SK-N-SH treated with all-trans-retinoic acid at 6 μM for 48 hours (cell line): ENCODE measurements around the gene ERAL1.

Experiments
- ATAC-seq: fragments of 200-7000 bp; cut with Tn5 transposase; 3 replicates; pipeline ENCODE4 v1.9.1; 2020; ENCODE audit warnings: mild to moderate bottlenecking, moderate library complexity
- CREB5 ChIP-seq: fragments of 250-450 bp; sonication (Bioruptor Pico); IDR thresholded peaks from 2 replicates; pipeline ENCODE4 v1.5.1; 2020; ENCODE audit warnings: low read depth, mild to moderate bottlenecking, moderate library complexity
- OSR1 ChIP-seq: fragments of 250-450 bp; sonication (Bioruptor Pico); IDR thresholded peaks from 2 replicates; pipeline ENCODE4 v1.8.0; 2022; ENCODE audit warnings: moderate library complexity, mild to moderate bottlenecking, inconsistent platforms
- TOX ChIP-seq: fragments of 250-450 bp; sonication (Bioruptor Pico); IDR thresholded peaks from 2 replicates; pipeline ENCODE4 v1.8.0; 2021; ENCODE audit warnings: mild to moderate bottlenecking, moderate library complexity, borderline replicate concordance
- TSHZ2 ChIP-seq: fragments of 250-450 bp; sonication (Bioruptor Pico); IDR thresholded peaks from 2 replicates; pipeline ENCODE4 v1.5.0; 2020; ENCODE audit warnings: mild to moderate bottlenecking, moderate library complexity
- ZNF70 ChIP-seq: fragments of 450-650 bp; formaldehyde crosslinking; IDR thresholded peaks from 2 replicates; pipeline ENCODE4 v1.5.0; 2020; ENCODE audit warnings: mild to moderate bottlenecking, moderate library complexity

ERAL1 gene

GRCh38 chr17:28910534-28910933 lies 55.7 kb downstream of the ERAL1 start:
- ATAC-seq = no peak
- TF ChIP-seq TSHZ2 (no peak), TOX (CRISPR knock-in tag) (no peak), OSR1 (CRISPR knock-in tag) (no peak), CREB5 (no peak), ZNF70 (no peak)
- TF ChIP-seq, all 23 proteins: peak for 0
